Activated CD8-positive, alpha-beta memory T cell treated with anti-CD3 and anti-CD28 coated beads, Interleukin-2, amount 50 U/mL, for 48 hours (primary cell): ENCODE measurements around the gene FAM8A1.
A peak's percentile ranks its signal among the peaks of the same experiment; 100 is the strongest.
"Not testable (repeated sequence)": the region's sequence is repeated elsewhere in the genome, so short reads cannot be mapped to it uniquely, and the experiment has no call there.

Experiments
- DNase-seq: peaks from one replicate; pipeline ENCODE4 v3.0.0-alpha.2; 2020

The FAM8A1 gene, protein sequence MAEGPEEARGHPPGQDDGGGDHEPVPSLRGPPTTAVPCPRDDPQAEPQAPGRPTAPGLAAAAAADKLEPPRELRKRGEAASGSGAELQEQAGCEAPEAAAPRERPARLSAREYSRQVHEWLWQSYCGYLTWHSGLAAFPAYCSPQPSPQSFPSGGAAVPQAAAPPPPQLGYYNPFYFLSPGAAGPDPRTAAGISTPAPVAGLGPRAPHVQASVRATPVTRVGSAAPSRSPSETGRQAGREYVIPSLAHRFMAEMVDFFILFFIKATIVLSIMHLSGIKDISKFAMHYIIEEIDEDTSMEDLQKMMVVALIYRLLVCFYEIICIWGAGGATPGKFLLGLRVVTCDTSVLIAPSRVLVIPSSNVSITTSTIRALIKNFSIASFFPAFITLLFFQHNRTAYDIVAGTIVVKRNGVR

DNA sequence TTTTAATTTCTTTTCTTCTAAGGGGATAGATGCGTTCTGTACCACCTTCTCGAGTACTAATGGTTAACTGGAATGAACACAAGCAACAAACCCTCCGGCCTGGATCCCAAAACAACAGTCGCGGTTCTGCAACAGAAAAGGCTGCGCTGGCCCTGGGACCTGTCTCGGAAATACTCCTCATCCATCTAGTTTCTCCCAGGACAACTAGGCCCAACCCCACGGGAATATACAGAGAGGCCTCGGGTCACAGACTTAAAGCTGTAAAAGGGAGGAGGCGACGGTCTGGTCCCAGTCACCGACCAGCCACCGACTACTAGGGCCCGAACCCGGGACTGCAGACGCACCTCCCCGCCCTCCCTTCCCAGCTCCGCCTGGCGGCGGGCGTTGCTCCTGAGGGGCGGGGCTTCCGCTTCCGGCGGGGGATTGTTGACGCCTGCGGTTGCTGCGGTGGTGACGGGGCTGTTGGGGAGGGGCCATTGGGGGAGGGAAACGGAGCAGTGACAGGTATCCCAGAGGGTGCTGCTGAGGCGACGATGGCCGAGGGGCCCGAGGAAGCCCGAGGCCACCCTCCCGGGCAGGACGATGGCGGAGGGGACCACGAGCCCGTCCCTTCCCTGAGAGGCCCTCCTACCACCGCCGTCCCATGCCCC lies at the start of gene FAM8A1:
Gene FAM8A1, plus strand, starts transcription at position 426 of the 650 bp plus-strand sequence. Its CDS starts 108 bp downstream, at position 534.
- peak; percentile 98 for DNase-seq

DNA sequence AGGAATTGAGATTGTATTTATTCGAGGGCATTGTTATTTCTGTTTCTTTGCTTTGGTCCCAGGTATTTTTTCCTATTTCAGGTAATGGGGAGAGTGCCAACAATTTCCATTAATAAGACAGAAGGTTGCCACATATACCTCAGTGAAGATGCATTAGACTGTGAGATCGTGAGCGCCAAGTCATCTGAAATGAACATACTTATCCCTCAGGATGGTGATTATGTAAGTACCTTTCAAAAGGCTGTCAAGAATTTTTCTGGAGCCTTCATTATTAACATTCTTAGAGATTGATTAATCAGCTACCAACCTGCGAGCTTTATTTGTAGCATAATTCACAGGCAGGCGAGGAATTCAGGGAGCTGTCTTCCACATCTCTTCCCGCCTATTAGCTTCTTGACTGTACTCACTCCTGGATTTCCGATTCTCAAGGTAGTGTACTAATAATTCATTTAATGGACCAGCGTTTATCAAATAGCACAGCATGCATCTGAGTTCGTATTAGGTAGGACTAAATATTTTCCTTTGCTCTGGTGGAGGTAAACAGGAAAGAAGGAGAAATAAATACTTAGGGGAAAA lies 48.6 kb upstream of the FAM8A1 start:
- no peak for DNase-seq

DNA sequence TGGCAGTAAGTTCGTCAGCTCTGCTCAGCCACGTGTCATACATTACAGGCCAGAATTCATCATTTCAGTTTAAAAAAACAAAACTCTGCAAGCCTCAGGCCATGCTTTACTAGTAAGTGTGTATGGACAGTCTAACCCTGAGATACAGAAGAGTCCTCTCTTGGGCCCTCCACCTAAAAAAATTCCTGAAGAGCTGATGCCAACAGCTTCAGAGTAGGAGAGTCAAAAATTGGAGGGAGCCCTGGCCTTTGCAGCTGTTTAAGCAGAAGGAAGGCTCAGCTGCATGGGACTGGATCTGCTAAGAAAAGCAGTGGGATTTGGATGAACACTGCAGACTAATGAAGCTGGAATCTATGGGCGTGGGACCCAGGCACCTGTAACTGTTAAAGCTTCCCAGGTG lies 47.2 kb upstream of the FAM8A1 start:
- DNase-seq, result no peak

DNA sequence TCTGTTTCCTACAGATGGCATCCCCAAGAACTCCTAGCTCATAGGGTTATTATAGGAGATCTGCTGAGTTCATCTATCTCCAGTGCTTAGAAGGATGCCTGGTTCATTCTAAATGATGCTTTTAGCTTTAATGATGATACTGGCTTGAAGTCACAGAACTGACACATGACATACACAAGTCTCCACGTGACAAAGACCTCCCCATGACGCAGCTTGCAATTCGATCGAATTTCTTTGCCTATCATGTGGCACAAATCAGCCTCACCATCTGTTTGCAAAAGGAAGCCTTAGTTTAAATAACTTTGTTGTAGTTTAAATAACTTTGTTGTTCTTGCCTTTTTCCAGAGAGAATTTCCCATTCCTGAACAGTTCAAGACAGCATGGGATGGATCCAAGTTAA lies 44.1 kb upstream of the FAM8A1 start:
- DNase-seq, result no peak

DNA sequence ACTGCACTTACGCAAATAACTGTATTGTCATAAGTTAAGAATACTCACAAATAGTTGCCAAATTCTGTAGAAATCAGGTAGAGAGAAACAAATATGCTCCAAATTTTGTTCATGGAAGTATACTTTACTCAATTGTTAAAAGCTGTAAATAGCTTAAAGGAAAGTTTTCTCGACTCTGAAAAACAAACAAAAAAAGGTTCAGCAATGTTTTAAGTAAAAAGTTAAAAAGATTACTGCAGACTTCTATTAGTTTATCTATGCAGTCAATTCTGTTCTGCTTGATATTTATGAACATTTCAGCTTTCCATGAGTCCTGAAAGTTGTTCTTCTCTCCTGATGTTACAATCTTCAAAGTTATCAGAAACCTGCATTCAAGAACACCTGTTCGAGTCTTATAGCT lies 37.5 kb upstream of the FAM8A1 start:
- no peak for DNase-seq

DNA sequence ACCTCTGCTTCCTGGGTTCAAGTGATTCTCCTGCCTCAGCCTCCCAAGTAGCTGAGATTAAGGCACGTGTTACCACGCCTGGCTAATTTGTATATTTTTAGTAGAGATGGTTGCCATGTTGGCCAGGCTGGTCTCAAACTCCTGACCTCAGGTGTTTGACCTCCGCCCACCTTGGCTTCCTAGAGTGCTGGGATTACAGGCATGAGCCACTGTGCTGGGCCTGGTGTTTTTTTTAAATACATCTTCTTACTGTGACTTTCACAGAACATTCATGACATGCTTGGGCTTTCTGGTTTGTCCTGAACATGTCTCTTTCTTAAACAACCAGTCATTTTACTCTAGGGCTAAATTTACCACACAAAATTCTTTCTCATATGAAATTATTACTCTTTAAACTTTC lies 34.7 kb upstream of the FAM8A1 start:
- DNase-seq, result no peak

DNA sequence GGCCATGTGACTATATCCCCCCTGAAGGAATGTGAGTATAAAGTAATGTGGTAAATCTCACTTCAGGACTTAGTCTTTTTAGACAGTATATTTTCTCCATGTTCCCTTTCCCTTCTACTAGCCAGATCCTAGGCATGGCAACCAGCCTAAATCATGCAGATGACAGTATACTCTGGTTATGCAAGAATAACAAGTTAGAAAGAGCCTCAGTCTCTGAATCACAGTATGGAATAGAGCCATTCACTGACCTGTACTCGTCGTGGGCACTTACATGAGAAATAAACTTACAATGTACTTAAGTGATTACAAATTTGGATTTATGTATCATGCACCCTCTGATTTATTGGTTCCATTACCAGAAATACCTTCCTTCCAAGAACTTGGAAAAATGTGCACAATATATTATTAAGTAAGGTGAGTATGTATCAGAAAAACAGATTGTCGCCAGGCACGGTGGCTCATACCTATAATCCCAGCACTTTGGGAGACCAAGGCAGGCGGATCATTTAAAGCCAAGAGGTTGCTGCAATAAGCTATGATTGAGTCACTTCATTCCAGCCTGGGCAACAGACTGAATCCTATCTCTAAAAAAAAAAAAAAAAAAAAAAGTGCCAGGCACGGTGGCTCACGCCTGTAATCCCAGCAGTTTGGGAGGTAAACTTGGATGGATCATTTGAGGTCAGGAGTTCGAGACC lies 25.1 kb upstream of the FAM8A1 start:
- no peak for DNase-seq

DNA sequence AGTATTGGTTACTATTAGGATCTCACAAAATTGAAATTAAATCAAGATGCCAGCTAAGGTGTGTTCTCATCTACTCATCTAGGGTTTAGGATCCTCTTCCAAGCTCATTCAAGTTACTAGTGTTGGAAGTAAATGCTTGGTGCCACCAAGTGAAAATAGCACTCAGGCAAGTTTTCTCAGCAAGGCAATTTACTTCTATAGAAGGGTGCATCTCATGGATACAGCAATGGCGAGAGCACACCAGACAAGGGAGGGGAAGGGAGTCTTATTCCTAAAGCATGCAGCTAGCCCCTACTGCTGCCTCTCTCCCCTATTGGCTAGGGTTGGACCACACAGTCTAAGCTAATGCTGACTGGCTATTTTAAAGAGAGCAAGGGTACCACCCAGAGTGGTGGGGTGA lies 23.0 kb upstream of the FAM8A1 start:
- DNase-seq, result no peak

DNA sequence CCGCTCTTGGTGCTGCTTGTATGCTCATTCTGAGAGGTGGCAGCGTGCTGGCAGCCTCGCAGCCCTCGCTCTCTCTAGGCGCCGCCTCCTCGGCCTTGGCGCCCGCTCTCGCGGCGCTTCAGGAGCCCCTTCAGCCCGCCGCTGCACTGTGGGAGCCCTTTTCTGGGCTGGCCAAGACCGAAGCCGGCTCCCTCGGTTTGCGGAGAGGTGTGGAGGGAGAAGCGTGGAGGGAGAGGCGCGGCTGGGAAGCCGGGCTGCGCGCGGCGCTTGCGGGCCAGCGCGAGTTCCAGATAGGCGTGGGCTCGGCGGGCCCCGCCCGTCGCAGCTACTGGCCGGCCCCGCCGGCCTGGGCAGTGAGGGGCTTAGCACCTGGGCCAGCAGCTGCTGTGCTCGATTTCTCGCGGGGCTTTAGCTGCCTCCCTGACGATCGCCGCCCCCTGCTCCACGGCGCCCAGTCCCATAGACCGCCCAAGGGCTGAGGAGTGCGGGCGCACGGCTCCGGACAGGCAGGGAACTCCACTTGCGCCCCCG lies 19.5 kb upstream of the FAM8A1 start:
- DNase-seq, result peak; percentile 73

DNA sequence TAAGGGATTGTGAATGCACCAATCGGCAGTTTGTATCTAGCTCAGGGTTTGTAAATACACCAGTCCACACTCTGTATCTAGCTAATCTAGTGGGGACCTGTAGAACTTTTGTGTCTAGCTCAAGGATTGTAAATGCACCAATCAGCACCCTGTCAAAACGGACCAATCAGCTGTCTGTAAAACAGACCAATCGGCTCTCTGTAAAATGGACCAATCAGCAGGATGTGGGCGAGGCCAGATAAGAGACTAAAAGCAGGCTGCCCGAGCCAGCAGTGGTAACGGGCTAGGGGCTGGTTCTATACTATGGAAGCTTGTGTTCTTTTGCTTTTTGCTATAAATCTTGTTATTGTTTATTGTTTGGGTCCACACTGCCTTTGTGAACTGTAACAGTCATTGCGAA lies 18.8 kb upstream of the FAM8A1 start:
- DNase-seq, result not testable (repeated sequence)

DNA sequence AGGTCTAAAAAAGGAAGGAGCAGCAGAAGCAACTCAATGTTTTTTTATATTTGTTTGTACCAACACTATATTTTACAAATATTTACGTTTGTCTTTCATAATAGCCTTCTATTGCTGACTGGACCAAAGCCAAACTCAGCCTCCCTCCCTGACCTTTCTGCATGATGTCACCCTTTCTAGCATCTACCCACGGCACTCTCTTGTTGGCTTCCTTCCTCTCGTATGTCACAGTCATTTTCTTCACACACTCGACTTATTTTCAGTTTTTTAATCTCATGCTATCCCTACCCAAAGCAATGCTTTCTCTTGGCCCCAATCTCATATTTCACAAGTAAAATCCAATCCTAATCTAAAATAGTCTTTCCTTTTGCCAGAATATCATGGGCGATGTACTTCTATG lies 16.3 kb upstream of the FAM8A1 start:
- DNase-seq, result no peak

DNA sequence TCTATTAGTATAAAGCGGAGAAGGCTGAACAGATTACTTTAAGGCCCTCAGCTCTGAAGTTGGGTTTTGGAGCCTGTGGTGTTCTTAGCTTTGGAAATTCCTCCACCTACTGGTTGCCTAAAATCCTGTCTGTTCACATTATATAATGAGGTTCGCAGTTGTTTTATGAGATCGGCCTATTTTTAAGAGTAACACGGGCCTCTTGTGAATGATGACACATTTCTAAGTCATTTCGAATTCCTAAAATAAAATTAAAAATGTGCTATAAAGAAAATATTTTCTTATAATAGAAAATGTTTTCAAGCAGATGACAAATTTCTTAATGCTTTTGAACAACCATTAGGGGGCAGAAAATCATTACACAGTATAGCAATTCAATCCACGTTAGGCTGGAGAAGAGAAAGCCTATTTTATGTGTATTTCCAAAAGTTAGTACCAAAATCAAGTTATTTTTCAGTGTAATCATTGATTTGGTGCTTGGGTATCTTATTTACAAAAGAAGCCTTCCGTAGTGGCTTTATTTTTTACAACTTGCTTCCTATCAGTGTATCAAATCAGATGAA lies 15.8 kb upstream of the FAM8A1 start:
- no peak for DNase-seq

DNA sequence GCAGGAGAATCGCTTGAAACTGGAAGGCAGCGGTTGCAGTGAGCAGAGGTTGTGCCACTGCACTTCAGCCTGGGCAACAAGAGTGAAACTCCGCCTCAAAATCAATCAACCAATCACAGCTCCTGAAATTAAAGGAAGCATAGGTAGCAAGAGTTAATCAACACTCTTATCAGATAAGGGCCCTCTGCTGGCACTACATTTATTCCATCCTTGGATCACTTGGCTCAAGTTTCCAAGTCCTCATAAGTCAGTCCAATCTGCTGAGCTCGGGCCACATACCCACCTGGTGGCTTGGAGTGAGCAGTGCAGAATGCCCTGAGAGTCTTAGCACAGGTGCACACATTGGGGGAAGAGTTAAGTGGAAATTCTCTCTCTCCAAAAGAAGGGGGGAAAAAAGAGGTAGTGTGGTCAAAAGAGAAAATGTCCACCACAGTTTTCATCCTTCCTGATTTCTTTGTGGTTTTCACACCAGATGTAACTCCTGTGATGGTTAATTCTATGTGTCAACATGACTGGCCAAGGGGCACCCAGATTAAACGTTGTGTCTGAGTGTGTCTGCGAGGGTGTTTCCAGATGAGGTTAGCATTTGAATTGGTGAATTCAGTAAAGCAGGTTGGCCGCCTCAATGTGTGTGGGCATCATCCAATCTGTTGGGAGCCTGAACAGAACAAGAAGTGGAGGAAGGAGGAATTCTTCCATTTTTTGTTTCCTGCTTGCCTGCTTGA lies 14.2 kb upstream of the FAM8A1 start:
- DNase-seq, result no peak

DNA sequence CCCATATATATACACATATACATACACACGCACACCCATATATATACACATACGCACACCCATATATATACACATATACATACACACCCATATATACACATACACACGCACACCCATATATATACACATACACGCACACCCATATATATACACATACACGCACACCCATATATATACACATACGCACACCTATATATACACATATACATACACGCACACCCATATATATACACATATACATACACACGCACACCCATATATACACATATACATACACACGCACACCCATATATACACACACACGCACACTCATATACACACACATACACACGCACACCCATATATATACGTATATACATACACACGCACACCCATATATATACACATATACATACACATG lies 13.5 kb upstream of the FAM8A1 start:
- not testable (repeated sequence) for DNase-seq

DNA sequence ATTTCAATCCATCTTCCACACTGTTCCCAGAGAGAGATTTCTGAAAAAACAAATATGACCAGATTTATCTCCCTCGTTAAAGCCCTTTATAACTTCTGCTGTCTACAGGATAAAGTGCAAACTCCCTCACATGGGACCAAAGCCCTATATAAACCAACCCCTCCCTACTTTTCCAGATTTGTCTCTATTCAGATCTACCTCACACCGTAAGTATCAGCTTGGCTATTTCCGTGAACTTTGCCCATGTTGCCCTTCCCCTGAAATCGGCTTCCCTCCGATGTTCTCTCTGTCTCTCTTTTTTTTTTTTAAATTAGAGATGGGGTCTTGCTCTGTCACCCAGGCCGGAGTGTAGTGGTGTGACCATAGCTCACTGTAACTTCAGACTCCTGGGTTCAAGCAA lies 12.1 kb upstream of the FAM8A1 start:
- no peak for DNase-seq

DNA sequence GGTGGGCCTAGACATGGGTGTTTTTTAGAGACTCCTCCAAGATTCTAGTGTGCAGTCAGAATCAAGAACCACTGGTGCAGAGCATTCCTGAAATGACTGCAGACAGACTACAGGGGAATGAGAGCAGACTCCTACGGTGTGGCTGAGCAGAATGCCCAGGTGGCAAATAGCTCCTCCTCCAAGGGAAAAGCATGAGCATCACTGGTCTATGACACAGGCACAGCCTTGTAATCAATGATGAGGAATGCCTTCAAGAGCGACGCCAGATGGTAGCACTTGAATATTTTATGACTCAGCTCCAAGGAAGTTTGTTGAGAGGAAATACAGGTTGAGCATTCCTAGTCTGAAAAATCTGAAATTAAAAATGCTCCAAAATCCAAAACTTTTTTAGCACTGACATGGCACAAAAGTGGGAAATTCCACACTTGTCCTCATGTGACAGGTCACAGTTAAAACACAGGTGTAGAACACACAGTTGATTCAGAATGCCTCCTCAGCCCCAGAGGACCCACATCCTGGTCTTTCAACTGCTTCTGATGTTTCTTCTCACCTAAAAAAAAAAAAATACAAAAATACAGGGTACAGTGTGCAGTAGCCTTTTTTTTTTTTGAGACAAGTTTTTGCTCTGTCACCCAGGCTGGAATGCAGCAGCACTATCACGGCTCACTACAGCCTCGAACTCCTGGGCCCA lies 10.6 kb upstream of the FAM8A1 start:
- DNase-seq, result no peak

DNA sequence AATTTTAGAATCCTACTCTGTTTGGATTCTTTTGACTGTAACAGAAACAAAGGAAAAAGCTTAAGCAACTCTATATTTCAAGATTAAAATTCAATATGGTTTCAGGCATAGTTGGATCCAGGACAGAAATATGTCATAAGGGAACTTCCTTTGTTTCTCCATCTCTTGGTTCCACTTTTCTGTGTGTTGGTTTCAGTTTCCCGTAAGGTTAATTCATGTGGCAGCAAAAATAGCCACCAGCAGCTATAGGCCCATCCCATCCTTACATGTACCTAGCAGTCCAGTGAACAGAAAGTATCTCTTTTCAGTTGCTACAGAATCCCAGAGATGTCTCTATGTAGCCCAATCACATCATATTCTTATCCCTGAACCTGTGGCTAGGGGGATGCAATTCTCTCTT lies 8.8 kb upstream of the FAM8A1 start:
- no peak for DNase-seq

DNA sequence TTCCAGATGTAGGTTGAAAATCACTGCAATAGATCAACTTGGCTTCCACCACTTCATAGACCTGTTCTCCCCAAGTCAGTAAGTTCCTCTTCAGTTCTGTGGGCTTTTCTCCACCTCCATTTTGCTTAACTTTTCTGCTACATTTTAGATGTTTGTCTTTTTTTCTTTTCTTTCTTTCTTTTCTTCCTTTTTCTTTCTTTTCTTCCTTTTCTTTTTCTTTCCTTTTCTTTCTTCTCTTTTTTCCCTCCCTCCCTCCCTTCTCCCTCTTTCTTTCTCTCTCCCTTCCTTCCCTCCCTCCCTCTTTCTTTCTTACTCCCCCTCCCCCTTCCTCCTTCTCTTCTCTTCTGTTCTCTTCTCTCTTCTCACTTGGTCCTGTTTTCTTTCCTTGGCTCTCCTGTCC lies 6.9 kb upstream of the FAM8A1 start:
- no peak for DNase-seq

DNA sequence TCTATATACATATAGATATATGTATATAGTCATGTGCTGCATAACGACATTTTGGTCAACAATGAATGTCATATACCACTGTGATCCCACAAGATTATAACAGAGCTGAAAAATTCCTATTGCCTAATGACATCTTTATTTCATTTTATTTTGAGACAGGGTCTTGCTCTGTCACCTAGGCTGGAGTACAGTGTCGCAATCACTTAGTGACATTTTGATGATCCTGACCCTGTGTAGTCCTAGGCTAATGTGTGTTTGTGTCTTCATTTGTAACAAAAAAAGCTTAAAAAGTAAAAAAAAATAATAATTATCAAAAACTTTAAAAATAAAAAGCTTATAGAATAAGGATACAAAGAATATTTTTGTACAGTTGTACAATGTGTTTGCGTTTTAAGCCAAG lies 4.0 kb upstream of the FAM8A1 start:
- DNase-seq, result no peak

DNA sequence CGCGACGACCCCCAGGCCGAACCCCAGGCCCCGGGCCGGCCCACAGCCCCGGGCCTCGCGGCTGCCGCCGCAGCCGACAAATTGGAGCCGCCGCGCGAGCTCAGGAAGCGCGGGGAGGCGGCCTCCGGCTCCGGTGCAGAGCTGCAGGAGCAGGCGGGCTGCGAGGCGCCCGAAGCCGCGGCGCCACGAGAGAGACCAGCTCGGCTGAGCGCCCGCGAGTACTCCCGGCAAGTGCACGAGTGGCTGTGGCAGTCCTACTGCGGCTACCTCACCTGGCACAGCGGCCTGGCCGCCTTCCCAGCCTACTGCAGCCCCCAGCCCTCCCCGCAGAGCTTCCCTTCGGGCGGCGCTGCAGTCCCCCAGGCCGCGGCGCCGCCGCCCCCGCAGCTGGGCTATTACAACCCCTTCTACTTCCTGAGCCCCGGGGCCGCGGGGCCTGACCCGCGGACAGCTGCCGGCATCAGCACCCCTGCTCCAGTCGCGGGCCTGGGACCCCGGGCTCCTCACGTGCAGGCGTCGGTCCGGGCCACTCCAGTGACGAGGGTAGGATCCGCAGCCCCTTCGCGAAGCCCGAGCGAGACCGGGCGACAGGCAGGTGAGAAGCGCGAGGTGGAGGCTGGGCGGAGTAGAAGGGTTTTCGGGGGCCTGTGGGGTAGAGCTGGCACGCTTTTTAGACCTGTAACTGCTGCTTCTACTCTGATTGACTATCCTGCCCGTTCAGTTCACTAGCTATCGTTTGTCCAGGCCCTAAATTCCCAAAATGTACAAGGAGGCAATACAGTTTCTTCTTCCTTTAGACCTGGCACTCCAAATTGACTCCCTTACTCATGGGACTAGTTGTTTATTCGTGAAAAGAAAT lies 654 bp downstream of the FAM8A1 start:
- DNase-seq, result peak; percentile 80

DNA sequence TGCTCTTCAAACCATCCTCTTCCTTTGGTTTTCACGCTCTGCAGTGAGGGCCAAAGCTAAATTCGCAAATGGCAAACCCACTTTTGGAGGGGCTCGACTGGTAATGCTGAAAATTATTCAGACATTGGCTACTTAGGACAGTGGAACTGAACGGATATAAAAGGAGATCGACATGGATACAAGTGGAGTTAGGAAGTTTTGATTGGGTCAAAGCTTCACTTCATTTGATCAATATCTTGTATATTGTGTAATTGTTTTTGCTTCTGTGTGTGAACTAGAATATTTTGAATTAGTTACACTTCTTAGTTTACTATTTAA lies 1.2 kb downstream of the FAM8A1 start:
- DNase-seq, result no peak
